Mononuclear cell (primary cell): Measurements from ENCODE around the gene EDEM1. TPM values are rescaled to one million over a fixed set of nuclear protein-coding genes. Genes with fewer than 3 reads are reported as not detected.
A peak's percentile ranks its signal among the peaks of the same experiment; 100 is the strongest.
"Not testable (repeated sequence)": the region's sequence is repeated elsewhere in the genome, so short reads cannot be mapped to it uniquely, and the experiment has no call there.

Experiments used
- H3K27me3 ChIP-seq: 2 replicates; pipeline ENCODE4 v1.6.0; 2011; ENCODE audit warnings: low read length, control low read depth; ENCODE audit not compliant: insufficient read depth
- H3K4me1 ChIP-seq: 2 replicates; pipeline ENCODE4 v1.5.1; 2011; ENCODE audit warnings: mild to moderate bottlenecking, low read length, control low read depth; ENCODE audit not compliant: insufficient read depth
- H3K4me3 ChIP-seq: 2 replicates; pipeline ENCODE4 v1.5.1; 2011; ENCODE audit warnings: mild to moderate bottlenecking, low read length, moderate library complexity
- H3K9me3 ChIP-seq: 2 replicates; pipeline ENCODE4 v1.5.1; 2011; ENCODE audit warnings: low read depth, mild to moderate bottlenecking, control low read depth, low read length
- total RNA-seq: library from RNA; depleted of rRNA; stranded (reverse); fragments of >200 nt; gene quantifications from one replicate; pipeline ENCODE4 v1.2.3, GENCODE V29; 2012

The EDEM1 gene
- total RNA-seq, 1 donor: 120 TPM

GRCh38 chr3:5160940-5161858 lies 26.3 kb upstream of the EDEM1 start:
- peaks cover 37% of the 10 kb centered on the region for H3K4me1 ChIP-seq

GRCh38 chr3:5162102-5162501 lies 25.4 kb upstream of the EDEM1 start:
- Histone ChIP-seq H3K27me3 (no peaks in the 10 kb centered on the region), H3K9me3 (no peaks in the 10 kb centered on the region), H3K4me3 (no peak overlapping the region), H3K4me1 (peaks cover 37% of the 10 kb centered on the region)

More at GRCh38 chr3:5160940-5161858, 26.3 kb upstream of the EDEM1 start:
- no peaks in the 10 kb centered on the region for H3K27me3 ChIP-seq
- no peaks in the 10 kb centered on the region for H3K9me3 ChIP-seq
- H3K4me3 ChIP-seq: no peak overlapping the region

DNA sequence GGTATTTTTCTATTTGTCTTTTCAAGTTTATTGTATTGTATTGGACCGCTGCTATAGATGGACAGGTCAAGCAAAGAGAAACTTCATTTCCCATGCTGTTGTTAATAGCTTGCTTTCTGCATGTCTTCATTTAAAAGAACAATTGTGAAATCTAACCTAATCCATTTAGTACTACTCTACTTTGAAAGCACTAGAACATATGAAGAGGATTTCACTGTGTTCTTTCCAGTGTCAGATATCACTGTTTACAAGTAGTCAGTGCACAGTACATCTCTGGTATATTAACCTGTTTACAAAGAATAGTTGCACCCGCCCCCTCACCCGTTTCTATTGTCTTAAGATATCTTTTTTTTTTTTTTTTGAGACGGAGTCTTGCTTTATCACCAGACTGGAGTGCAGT lies 21.8 kb upstream of the EDEM1 start:
- peaks cover 40% of the 10 kb centered on the region for H3K4me1 ChIP-seq
- H3K9me3 ChIP-seq: no peaks in the 10 kb centered on the region
- no peak overlapping the region for H3K4me3 ChIP-seq
- H3K27me3 ChIP-seq: no peaks in the 10 kb centered on the region

GRCh38 chr3:5166846-5167245 lies 20.7 kb upstream of the EDEM1 start:
- no peaks in the 10 kb centered on the region for H3K9me3 ChIP-seq
- no peaks in the 10 kb centered on the region for H3K27me3 ChIP-seq
- peaks cover 32% of the 10 kb centered on the region for H3K4me1 ChIP-seq
- no peak overlapping the region for H3K4me3 ChIP-seq

DNA sequence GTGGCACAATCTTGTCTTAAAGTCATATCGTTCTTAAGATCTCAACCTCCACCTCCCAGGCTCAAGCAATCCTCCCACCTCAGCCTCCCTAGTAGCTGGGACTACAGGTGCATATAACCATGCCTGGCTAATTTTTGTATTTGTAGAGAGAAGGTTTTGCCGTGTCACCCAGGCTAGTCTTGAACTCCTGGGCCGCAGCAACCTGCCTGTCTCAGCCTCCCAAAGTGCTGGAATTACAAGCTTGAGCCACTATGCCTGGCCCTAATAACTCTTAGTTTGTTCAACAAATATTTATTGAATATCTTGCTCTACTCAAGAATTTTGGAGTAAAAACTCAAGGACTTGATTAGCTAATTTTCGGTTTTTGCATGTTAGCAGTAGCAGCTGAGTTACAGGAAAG lies 19.4 kb upstream of the EDEM1 start:
- Histone ChIP-seq H3K9me3 (no peaks in the 10 kb centered on the region), H3K4me1 (peaks cover 23% of the 10 kb centered on the region), H3K27me3 (no peaks in the 10 kb centered on the region), H3K4me3 (no peak overlapping the region)

DNA sequence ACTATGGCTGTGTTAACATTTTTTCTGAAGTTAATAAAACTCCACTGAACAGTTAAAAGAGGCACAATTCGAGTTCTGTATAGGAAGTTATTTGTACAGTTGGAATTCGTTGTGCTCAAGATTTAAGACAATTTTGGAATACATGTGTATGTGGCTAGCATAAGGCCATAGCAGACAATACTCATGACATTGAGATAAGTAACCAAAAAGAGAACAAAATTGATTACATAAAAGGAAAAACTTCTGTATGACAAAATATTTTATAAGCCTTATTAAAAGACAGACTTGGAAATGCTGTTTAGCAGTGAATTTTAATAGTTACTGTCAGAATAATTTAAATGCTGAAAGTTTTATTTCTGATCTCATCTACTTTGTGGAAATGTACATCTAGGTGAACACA lies 17.7 kb upstream of the EDEM1 start:
- Histone ChIP-seq H3K4me3 (no peak overlapping the region), H3K27me3 (no peaks in the 10 kb centered on the region)

GRCh38 chr3:5170975-5171374 lies 16.5 kb upstream of the EDEM1 start:
- no peaks in the 10 kb centered on the region for H3K27me3 ChIP-seq
- no peak overlapping the region for H3K4me3 ChIP-seq
- no peaks in the 10 kb centered on the region for H3K9me3 ChIP-seq
- peaks cover 23% of the 10 kb centered on the region for H3K4me1 ChIP-seq

More for the DNA sequence above, 17.7 kb upstream of the EDEM1 start:
- Histone ChIP-seq H3K4me1 (peaks cover 23% of the 10 kb centered on the region), H3K9me3 (no peaks in the 10 kb centered on the region)

DNA sequence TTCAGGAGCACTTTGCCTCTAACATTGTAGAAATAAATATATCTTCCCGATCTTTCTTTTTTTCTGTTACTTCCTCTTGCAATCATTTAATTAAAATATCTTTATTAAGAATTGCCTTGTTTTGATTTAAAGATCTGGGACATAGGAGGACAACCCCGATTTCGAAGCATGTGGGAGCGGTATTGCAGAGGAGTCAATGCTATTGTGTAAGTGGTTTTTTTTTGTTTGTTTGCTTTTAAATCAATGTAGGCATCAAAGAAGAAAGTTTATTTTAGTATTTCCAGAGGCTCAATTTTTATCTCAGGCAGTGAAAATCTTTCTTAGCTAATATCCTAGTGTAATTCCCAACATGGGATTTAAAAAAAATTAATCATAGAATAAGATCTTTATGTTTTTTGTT lies 15.5 kb upstream of the EDEM1 start:
- Histone ChIP-seq H3K4me1 (peaks cover 13% of the 10 kb centered on the region), H3K4me3 (no peak overlapping the region), H3K9me3 (no peaks in the 10 kb centered on the region), H3K27me3 (no peaks in the 10 kb centered on the region)

DNA sequence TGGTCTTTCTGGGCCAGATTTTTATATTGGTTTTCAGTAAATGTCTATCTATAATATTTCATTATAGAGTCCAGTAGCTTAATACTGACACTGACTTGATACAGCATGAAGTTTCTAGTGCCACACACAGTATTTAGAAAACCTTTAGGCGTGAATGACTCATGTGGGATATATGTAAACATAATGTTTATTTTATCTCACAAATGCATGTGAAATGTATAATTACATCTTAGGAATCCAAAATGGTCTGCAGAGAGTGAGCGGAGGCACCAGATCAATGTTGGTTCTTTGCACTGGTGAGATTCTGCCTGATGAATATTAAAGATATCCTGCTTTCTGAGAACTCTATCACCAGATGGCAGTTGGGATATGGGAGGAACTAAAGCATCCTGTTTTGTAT lies 8.5 kb upstream of the EDEM1 start:
- H3K9me3 ChIP-seq, H3K27me3 ChIP-seq, H3K4me3 ChIP-seq: not testable (repeated sequence)
- peaks cover 21% of the 10 kb centered on the region for H3K4me1 ChIP-seq

- H3K9me3 ChIP-seq: no peaks in the 10 kb centered on the region
- H3K4me1 ChIP-seq: peaks cover 47% of the 10 kb centered on the region
- H3K4me3 ChIP-seq: no peak overlapping the region
- H3K27me3 ChIP-seq: no peaks in the 10 kb centered on the region
Measured at GRCh38 chr3:5181469-5182141, 5.9 kb upstream of the EDEM1 start.

DNA sequence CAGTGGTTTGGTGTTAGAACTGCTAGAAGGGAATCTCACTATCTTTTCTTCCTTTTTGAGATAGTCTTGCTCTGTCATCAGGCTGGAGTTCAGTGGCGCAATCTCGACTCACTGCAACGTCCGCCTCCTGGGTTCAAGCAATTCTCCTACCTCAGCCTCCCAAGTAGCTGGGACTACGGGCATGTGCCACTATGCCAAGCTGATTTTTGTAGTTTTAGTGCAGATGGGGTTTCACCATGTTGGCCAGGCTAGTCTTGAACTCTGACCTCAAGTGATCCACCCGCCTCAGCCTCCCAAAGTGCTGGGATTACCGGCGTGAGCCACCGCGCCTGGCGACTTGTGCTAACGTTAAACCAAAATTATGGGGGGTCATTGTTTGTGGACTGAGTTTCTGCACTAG lies 3.8 kb upstream of the EDEM1 start:
- not testable (repeated sequence) for H3K4me3 ChIP-seq, H3K27me3 ChIP-seq, H3K9me3 ChIP-seq
- peaks cover 54% of the 10 kb centered on the region for H3K4me1 ChIP-seq

GRCh38 chr3:5184499-5184898 lies 3.0 kb upstream of the EDEM1 start:
- H3K4me3 ChIP-seq: no peak overlapping the region
- no peaks in the 10 kb centered on the region for H3K27me3 ChIP-seq
- H3K9me3 ChIP-seq: no peaks in the 10 kb centered on the region
- H3K4me1 ChIP-seq: peaks cover 62% of the 10 kb centered on the region

- no peaks in the 10 kb centered on the region for H3K9me3 ChIP-seq
- H3K4me1 ChIP-seq: peaks cover 68% of the 10 kb centered on the region
- no peaks in the 10 kb centered on the region for H3K27me3 ChIP-seq
- no peak overlapping the region for H3K4me3 ChIP-seq
Measured at GRCh38 chr3:5185093-5185673, 2.3 kb upstream of the EDEM1 start.

- no peaks in the 10 kb centered on the region for H3K27me3 ChIP-seq
- H3K4me1 ChIP-seq: peaks cover 75% of the 10 kb centered on the region
- H3K4me3 ChIP-seq: no peak overlapping the region
Measured at GRCh38 chr3:5186089-5186857, 1.2 kb upstream of the EDEM1 start.

GRCh38 chr3:5186858-5187155 lies 700 bp upstream of the EDEM1 start:
- Histone ChIP-seq H3K9me3 (no peaks in the 10 kb centered on the region), H3K27me3 (no peaks in the 10 kb centered on the region), H3K4me1 (peaks cover 79% of the 10 kb centered on the region), H3K4me3 (peak overlapping the region; percentile 99)

More at GRCh38 chr3:5186089-5186857, 1.2 kb upstream of the EDEM1 start:
- no peaks in the 10 kb centered on the region for H3K9me3 ChIP-seq
